ENCODE results near the gene SETDB1.
"Not testable (repeated sequence)": the region's sequence is repeated elsewhere in the genome, so short reads cannot be mapped to it uniquely, and the experiment has no call there.

The SETDB1 gene

DNA sequence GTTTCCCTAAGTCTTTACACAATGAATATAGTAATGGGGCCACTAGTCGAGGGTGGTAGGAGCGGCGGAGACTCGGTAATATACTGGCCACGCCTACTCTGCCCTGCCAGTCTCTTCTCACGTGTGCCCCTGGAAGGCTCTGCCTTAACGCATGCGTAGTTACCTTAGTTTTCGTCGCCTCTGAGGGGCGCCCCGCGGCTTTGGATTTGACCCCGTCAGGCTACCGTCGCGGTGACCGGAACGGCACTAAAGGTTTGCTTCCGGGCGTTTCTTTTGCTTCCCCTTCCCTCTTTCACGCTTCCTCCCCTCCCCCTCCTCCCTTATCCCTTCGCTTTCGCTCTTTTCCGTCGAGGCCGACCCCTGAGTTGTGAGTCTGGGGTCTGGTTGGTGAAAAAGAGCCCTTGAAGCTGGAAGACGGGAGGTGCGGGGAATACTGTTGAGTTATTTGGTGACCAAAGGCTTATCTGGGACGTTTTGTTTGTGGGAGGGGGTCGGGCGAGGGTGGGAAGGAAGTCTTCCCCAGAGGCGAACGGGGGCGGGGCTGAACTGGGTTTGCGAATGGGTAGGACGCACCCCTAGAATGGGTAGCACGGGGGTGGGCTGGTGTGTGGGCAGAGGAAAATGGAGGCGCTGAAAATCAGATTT is at the start of gene SETDB1:
Gene SETDB1 (plus strand): TSS at position 267 of the 645 bp plus-strand sequence. CDS start 1,352 bp downstream, outside the sequence.
- peak; percentile 98 for DNase-seq (ENCODE audit: low read depth, low spot score)

DNA sequence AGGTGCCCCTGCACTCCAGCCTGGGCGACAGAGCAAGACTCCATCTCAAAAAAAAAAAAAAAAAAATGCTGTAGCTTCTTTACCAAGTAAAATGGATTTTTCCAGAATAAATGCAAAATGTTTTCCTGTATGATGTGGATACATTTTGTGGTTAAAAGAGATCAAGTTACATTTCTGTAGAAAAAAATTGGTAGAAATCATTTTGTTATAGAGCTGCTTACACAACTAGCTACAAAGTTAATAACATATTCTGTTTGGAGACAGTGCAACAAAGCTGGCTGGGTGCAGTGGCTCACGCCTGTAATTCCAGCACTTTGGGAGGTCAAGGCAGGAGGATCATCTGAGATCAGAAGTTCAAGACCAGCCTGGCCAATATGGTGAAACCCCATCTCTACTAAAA is 47.2 kb upstream of the SETDB1 start:
- not testable (repeated sequence) for DNase-seq (ENCODE audit: low read depth, low spot score)

DNA sequence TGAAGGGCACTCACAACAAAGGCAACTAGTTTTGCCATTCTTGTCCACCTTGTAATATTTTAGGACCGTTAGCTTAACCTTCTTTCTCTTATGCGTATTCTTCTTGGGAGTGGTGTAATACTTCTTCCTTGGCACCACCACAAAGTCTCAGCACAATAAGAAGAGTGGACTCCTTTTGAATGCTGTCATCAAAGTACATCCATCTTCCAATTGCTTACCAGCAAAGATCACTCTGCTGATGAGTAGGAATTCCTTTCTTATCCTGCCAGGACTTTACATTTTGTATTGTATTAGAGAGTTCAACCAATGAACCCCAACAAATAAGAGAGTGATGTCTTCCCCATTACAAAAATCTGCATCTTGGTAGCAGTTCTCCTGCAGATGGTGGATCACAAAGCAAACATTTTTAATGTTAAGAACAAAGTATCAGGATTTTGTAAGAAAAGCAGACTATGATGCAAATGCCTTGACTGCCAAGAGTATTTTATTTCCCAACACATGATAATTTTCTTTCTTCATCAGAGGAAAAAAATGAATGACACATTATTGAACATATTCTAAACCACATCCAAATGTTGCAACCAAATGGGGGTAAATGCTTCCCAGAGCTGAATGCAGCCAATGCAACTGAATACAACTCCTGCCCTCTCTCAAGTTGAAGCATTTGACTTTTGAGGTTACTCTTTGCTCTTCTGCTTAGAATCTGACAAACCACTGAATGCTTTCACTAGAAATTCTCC is 44.7 kb upstream of the SETDB1 start:
- DNase-seq (ENCODE audit: low read depth, low spot score) = no peak

DNA sequence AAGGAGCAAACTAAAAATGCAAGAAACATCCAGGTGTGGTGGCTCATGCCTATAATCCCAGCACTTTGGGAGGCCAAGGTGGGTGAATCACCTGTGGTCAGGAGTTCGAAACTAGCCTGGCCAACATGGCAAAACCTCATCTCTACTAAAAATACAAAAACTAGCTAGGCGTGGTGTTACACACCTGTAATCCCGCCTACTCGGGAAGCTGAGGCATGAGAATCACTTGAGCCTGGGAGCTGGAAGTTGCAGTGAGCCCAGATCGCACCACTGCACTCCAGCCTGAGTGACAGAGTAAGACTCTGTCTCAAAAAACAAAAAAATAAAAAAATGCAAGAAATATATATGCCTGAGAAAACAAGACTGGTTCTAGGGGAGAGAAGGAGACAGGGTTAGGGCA is 43.0 kb upstream of the SETDB1 start:
- not testable (repeated sequence) for DNase-seq (ENCODE audit: low read depth, low spot score)

DNA sequence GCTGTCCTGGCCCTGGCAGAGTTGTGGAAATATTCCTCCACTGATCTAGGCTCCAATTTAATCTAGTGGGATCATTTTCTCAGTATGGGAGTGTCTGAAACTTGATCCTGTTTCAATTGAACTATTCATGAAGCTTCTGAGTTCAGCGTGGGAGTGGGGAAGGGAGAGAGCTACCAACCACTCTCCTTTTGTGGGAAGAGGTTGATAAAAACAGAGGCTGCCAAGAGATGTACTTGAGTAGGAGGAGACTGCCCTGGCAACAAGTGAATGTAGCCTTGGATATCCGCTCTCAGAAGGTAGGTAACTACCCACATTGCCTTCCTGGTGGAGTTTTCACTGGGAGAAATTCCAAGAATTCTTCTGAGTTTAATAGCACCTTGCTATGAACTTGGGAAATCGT is 39.1 kb upstream of the SETDB1 start, which contains the start of gene CTXND2:
Gene CTXND2 (plus strand): TSS at position 119 of the 400 bp plus-strand sequence. CDS start 25,179 bp downstream, outside the sequence.
- no peak for DNase-seq (ENCODE audit: low read depth, low spot score)

DNA sequence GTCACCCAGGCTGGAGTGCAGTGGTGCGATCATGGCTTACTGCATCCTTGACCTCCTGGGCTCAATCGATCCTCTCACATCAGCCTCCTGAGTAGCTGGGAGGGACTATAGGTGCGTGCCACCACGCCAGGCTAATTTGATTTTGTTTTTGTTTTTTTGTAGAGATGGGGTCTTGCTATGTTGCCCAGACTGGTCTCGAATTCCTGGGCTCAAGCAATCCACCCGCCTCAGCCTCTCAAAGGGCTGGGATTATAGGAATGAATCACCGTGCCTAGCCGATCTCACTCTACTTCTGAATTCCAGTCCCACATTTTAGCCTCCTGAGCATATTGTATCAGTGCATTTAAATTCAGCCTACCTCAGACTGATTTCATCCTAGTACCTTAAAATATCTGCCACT is 37.4 kb upstream of the SETDB1 start:
- DNase-seq (ENCODE audit: low read depth, low spot score) = no peak

DNA sequence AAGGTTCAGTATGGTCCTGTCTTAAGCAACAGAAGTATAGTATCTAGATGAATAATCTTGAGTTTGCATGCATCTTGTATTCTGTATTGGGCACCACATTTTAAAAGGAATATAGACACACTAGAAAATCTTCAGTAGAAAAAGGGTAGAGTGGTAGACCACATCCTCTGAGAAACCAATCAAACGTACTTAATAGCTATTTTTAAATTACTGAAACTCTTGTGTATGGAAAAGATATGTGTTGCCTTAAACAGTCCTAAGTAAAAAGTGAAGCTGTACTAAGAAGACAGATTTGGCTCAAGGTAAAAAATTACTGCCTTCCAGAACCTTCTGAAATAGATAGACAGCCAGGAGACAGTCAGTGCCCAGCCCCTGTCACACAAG is 36.1 kb upstream of the SETDB1 start:
- no peak for DNase-seq (ENCODE audit: low read depth, low spot score)

DNA sequence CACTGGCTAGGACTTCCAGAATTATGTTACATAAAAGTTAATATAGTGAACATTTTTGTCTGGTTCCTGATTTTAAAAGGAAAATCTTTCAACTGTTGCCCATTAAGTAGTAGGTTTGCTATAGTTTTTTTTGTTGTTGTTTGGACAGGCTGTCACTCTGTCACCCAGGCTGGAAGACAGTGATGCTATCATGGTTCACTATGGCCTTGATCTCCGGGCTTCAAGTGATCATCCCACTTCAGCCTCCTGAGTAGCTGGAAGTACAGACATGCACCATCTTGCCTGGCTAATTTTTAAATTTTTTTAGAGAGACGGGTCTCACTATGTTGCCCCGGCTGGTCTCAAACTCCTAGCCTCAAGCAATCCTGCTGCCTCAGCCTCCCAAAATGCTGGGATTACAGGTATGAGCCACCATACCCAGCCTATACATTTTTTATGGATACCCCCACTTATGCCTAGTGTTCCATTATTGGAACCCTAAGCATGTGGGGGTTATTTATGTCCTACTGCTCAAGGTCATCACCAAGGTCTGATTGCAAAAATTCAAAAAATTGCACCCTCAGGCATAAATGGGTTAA is 32.7 kb upstream of the SETDB1 start:
- no peak for DNase-seq (ENCODE audit: low read depth, low spot score)

DNA sequence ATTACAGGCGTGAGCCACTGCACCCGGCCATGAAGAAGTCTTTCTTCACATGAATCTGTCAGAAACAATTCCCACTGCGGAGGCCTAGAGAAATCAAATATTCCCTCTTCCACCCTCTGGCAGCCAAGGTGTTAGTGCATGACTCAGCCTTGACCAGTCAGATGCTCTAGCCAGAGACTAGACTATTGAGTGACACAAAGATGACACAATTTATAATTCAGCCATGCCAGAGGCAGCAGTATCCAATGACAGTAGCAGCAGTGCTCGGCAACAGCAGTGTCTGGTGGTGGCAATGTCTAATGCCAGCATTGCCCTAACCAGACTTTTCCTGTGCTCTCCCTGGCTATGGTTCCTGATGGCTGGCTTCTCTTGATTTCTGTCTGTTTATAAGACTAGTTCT is 30.5 kb upstream of the SETDB1 start:
- no peak for DNase-seq (ENCODE audit: low read depth, low spot score)

DNA sequence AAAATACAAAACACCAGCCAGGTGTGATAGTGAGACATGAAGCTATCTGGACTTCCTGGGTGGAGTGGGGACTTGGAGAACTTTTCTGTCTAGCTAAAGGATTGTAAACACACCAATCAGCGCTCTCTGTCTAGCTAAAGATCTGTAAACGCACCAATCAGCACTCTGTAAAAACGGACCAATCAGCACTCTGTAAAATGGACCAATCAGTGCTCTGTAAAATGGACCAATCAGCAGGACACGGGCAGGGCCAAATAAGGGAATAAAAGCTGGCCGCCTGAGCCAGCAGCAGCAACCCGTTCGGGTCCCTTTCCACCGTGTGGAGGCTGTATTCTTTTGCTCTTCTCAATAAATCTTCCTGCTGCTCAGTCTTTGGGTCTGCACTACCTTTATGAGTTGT is 26.4 kb upstream of the SETDB1 start:
- not testable (repeated sequence) for DNase-seq (ENCODE audit: low read depth, low spot score)

DNA sequence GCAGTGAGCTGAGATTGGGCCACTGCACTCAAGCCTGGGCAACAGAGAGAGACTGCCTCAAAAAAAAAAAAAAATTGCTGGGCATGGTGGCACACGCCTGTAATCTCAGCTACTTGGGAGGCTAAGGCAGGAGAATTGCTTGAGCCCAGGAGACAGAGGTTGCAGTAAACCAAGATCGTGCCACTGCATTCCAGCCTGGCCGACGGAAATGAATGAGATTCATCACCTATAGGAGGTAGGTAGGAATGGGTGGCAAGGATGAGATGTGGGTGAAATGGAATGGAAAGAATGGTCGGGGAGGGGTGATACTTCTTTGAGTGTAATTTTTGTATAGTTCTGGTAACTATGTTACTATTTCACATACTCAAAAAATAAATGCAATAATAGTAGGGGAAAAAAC is 23.8 kb upstream of the SETDB1 start:
- no peak for DNase-seq (ENCODE audit: low read depth, low spot score)

DNA sequence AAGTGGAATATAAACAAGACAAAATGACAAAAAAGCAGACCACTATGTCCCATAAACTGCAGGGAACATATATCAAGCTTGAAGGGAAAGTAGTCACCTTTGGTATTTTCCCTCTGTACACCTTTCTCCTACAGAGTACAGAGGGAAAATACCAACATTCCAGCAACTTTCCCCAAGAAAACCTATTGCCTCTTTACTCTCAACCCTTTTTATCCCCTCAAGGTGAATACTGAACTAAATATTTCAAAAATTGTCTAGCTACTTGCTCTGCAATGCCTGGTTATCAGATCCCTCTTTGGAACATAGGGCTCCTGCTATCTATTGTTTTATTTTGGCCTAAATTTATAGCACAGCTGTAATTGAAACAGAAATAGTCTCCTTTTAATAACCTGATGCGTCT is 23.4 kb upstream of the SETDB1 start:
- DNase-seq (ENCODE audit: low read depth, low spot score) = no peak

DNA sequence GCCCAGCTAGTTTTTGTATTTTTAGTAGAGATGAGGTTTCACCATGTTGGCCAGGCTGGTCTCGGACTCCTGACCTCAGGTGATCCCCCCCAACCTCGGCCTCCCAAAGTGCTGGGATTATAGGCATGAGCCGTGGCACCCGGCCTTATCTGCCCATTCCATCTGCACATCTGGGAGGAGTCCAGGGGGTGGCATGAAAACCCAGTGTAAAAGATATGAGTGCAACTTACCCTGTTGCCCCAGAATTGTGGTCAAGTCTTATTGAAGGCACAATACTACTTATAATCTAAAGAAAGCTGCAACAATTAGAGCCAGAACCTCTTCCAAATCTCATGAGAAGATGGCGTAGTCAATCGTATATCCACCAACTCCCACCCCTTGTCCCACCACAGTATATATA is 20.9 kb upstream of the SETDB1 start:
- no peak for DNase-seq (ENCODE audit: low read depth, low spot score)

DNA sequence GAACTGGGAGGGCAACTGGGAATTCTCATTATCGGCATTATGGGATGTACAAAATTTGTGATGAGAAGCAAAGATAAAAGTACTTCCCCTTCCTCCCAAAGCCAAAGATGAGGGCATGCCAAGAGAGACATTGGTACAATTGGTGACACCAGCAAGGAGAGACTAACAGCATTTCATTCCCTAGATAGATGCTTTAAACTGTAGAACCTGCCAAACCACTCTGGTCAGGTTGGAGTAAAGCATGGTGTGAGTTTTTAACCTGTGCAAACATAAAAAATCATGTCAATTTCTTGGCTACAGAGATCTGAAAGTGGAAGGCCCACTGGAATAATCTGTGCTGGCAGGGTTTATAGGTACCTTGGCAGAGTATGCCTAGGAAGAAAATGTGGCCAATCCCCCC is 19.8 kb upstream of the SETDB1 start:
- DNase-seq (ENCODE audit: low read depth, low spot score) = no peak

DNA sequence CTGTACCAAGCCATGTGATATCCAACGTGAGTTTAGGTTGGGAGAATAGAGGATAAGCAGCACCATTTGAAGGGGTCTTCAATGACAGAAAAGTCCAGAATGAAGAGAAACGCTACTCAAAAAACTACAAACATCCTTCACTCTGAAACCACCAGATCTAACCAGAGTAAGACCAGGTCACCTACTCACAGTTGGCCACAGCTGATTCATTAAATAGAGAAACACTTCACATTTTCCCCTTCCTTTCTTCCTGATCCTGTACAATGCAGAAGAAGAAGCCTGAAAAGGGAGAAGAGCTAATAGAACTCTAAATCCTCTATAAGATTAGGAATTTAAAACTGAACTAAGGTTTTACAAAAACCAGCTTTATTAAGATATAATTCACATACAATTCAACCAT is 19.4 kb upstream of the SETDB1 start:
- no peak for DNase-seq (ENCODE audit: low read depth, low spot score)

DNA sequence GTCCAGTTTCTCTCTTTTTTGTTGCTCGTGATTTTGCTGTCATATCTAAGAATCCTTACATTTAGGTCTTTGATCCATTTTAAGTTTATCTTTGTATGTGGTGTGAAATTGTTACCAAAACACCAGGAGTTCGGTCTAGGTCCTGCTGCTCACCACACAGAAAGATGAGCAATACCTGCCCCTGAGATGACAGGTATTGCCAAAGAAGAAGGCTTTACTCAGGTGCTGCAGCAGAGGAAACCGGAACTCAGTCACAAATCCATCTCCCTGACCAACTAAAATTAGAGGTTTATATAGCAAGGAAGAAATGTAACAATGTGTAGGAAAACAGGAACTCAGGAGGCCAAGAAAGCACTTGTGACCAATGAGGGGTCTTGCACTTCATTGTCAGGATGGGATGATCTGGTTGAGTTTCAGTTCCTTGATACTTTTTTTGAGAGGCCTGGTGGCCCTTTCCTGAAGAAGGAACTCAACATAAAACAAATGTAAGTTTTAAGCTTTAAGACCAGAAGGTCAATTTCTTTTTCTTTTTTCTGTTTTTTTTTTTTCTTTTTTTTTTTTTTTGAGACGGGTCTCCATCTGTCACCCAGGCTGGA is 16.5 kb upstream of the SETDB1 start:
- DNase-seq (ENCODE audit: low read depth, low spot score) = no peak

DNA sequence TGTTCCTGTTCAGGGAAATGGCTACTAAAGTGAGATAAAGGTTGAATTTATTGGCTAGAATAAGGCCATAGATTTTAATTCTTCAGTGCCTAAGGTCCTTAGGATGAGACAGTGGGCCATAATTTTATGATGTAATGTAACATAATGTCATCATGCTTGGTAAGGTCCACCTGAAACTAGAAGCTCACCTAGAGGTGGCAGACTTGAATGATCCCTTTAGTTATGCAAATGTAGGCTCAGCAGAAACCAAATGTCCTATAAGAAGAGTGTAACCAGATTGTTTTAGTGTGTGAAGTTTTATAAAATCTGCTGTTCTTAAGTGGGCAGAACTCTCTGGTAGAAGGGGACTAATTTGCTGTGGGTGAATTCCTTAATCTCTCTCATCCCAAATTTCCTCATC is 13.5 kb upstream of the SETDB1 start:
- DNase-seq (ENCODE audit: low read depth, low spot score) = no peak

DNA sequence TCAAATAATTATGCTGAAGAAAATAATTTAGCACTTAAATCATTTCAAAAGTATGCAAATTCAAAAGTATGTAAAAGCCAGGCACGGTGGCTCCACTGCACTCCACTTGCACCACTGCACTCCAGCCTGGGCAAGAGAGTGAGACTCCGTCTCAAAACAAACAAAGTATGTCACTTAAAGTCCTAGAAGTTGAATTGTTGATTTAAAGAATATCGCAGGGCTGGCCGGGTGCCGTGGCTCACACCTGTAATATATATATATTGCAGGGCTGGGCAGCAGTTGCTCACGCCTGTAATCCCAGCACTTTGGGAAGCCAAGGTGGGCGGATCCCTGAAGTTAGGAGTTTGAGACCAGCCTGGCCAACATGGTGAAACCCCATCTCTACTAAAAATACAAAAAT is 8.8 kb upstream of the SETDB1 start:
- DNase-seq (ENCODE audit: low read depth, low spot score) = no peak

DNA sequence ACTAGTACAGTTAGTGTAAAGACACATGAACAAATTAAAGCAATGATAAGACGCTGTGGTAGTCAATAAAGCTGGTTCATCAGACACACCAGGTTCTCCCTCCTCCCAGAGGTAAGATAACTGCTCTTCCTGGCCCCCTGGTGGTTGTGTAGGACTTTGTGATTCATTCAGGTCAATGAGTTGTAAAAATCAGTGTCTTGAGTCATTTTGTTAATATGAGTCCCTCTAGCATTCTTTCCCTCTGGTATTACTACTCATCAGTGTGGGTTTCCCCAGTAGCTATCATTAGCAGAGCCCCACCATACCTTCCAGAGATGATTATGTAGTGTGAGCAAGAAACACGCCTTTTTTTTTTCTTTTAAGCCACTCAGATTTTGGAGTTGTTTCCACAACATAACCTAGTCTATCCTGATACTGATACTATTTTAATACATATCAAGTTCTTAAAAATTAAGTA is 3.6 kb upstream of the SETDB1 start:
- peak; percentile 39 for DNase-seq (ENCODE audit: low read depth, low spot score)

DNA sequence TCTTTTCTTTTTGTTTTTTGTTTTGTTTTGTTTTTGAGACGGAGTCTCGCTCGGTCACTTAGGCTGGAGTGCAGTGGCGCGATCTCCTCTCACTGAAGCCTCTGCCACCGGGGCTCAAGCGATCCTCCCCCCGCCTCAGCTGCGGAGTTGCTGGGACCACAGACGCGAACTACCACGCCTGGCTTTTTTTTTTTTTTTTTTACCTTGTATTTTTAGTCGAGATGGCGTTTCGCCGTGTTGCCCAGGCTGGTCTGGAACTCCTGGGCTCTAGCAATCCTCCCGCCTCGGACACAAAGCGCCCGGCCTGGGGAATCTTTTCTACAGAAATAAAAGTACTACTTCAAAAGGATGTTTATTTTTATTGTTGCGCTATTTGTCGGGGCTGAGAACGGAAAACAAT is 1.1 kb upstream of the SETDB1 start:
- peak; percentile 60 for DNase-seq (ENCODE audit: low read depth, low spot score)

DNA sequence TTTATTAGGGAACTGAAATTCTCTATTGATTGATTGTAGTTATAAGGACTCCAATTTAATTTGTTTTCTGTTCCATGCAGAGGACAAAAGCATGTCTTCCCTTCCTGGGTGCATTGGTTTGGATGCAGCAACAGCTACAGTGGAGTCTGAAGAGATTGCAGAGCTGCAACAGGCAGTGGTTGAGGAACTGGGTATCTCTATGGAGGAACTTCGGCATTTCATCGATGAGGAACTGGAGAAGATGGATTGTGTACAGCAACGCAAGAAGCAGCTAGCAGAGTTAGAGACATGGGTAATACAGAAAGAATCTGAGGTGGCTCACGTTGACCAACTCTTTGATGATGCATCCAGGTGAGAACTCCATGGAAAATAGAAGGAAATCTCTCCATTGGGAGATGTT is 1.5 kb downstream of the SETDB1 start:
- DNase-seq (ENCODE audit: low read depth, low spot score) = no peak

DNA sequence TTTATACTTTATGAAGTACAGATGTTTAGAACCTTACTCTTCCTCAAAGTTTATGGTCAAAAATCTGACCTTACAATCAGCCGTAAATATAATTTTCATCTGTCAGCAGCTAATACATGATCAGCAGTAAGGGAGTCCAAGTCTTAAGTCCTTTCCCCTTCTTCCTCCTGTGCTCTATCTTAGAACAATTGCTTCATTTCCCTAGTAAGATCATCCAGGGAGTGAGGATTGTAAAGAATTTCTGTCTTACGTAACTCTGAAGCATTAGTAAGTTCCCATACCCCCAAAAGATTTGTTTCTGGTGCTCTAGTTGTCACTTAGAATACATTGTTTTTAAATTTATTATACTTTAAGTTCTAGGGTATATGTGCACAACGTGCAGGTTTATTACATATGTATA is 2.1 kb downstream of the SETDB1 start:
- DNase-seq (ENCODE audit: low read depth, low spot score) = no peak
